Common myeloid progenitor, CD34-positive (primary cell): Measurements from ENCODE around the gene ZSCAN12.

Source experiments
- CTCF ChIA-PET: fragments of 350-600 bp; sonication (Branson Sonifier 250); formaldehyde crosslinking; loops from one replicate; lab custom pipeline; 2021; ENCODE audit warnings: antibody characterized with exemption; lab: Charles Lee
- POLR2A ChIA-PET: fragments of 350-600 bp; sonication (Branson Sonifier 250); formaldehyde crosslinking; loops from one replicate; lab custom pipeline; 2021; ENCODE audit warnings: antibody characterized with exemption; lab: Charles Lee
- DNase-seq, 3 donors: peaks; one replicate each; pipeline versions ENCODE4 v3.0.0 to v3.0.0-alpha.2; 2013
- H3K27ac ChIP-seq, 2 experiments: 1 replicate in 1 of 2; 2 replicates in 1 of 2; pipeline ENCODE4 v1.7.0; 2013; ENCODE audit warnings: inconsistent platforms in 2 of 2, low read length in 2 of 2, mild to moderate bottlenecking in 2 of 2, low read depth in 1 of 2, moderate library complexity in 1 of 2; ENCODE audit not compliant: severe bottlenecking in 2 of 2, insufficient read depth in 1 of 2, poor library complexity in 1 of 2
- H3K27me3 ChIP-seq, 5 experiments: replicated peaks in 2 of 5; 1 replicate in 3 of 5; 2 replicates in 2 of 5; pipeline versions ENCODE4 v1.6.1 to v1.7.0; 2013; ENCODE audit warnings: low read length in 4 of 5, mild to moderate bottlenecking in 2 of 5, moderate library complexity in 2 of 5, inconsistent platforms in 1 of 5; ENCODE audit not compliant: insufficient read depth in 5 of 5, control insufficient read depth in 4 of 5
- H3K36me3 ChIP-seq, 4 experiments: 1 replicate in 2 of 4; 2 replicates in 2 of 4; pipeline versions ENCODE4 v1.6.1 to v1.7.0; 2013; ENCODE audit warnings: low read length in 3 of 4, control low read depth in 1 of 4, mild to moderate bottlenecking in 1 of 4; ENCODE audit not compliant: control insufficient read depth in 4 of 4, insufficient read depth in 4 of 4
- H3K4me1 ChIP-seq, 4 experiments: 1 replicate in 3 of 4; 2 replicates in 1 of 4; pipeline versions ENCODE4 v1.6.1 to v1.7.1; 2013; ENCODE audit warnings: low read length in 3 of 4, mild to moderate bottlenecking in 3 of 4, control low read depth in 1 of 4, inconsistent platforms in 1 of 4, moderate library complexity in 1 of 4; ENCODE audit not compliant: control insufficient read depth in 4 of 4, insufficient read depth in 4 of 4; ENCODE audit errors: control extremely low read depth in 1 of 4
- H3K4me3 ChIP-seq, 7 experiments: 1 replicate in 4 of 7; 2 replicates in 3 of 7; pipeline versions ENCODE4 v1.5.1 to v1.7.0; 2013; ENCODE audit warnings: mild to moderate bottlenecking in 7 of 7, low read length in 6 of 7, moderate library complexity in 6 of 7, inconsistent platforms in 2 of 7, low read depth in 2 of 7, control low read depth in 1 of 7; ENCODE audit not compliant: insufficient read depth in 4 of 7, control insufficient read depth in 1 of 7; ENCODE audit errors: extremely low read depth in 1 of 7
- H3K9me3 ChIP-seq, 5 experiments: 1 replicate in 4 of 5; 2 replicates in 1 of 5; pipeline versions ENCODE4 v1.6.1 to v1.7.1; 2013; ENCODE audit warnings: low read length in 4 of 5, mild to moderate bottlenecking in 2 of 5, inconsistent platforms in 1 of 5, low read depth in 1 of 5, moderate library complexity in 1 of 5; ENCODE audit not compliant: control insufficient read depth in 4 of 5, insufficient read depth in 2 of 5; ENCODE audit errors: control extremely low read depth in 1 of 5
- WGBS: methylation state at CpG from one replicate; pipeline ENCODE4 v1.1.5; 2013; ENCODE audit not compliant: insufficient coverage; 5-methylcytosine and 5-hydroxymethylcytosine counted together

The ZSCAN12 gene

DNA sequence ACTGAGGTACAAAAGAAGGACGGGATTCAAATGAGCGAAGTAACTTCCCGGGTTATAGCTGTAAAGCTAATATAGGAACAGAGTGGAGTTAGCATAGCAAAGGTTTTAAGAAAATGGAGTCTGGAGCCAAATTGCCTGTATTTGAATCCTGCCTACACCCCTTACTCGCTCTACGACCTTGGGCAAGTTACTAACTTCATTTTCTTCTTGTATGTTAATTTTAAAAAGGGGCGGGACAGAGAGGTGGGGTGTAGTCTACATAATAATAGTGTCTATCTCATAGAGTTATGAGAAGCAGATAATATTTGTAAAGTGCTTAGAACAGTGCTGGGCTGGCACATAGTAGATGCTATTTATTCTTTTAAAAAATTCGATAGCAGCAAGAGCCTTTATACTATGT is 43.0 kb upstream of the ZSCAN12 start:
- peaks cover 0 to 15% (median 8%) of the 10 kb centered on the region in 4 experiments for H3K4me1 ChIP-seq
- peak overlapping the region in 6 of 7 experiments; percentile 67 to 92 (median 76) for H3K4me3 ChIP-seq
- WGBS: 14% methylated on average over 1 of the region's 7 CpGs
- CTCF ChIA-PET: interaction anchor here (1.5 kb wide), 1 partner anchor 61 kb away, joined by 3 read pairs; no protein-coding TSS in a partner anchor
- no peak overlapping the region for H3K27ac ChIP-seq
- POLR2A ChIA-PET: no interaction called here
- H3K9me3 ChIP-seq: peaks cover 0 to 16% (median 2%) of the 10 kb centered on the region in 5 experiments
- H3K27me3 ChIP-seq: peaks cover 10 to 29% (median 12%) of the 10 kb centered on the region in 5 experiments
- H3K36me3 ChIP-seq: no peaks in the 10 kb centered on the region
- DNase-seq: peak in 1 of 3 donors; percentile 21

DNA sequence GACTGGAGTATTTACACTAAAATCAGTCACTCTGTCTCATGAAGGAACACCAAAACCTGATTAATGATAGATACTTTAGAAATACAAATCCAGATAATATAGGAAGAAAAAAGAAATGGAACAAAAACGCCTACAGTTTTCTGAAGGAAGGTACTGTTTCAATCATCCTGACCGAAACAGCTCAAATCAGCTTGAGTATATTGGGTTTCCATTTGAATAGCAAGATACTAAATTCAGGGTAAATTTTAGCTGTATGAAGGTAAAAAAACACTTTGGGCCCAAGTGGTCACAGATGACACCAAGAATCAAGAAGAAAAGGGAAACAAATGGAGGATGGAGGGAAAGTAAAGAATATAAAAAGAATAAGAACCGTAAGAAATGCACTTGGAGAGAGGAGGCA is 36.9 kb upstream of the ZSCAN12 start:
- CTCF ChIA-PET: no interaction called here
- H3K4me1 ChIP-seq: no peaks in the 10 kb centered on the region
- 93% methylated on average over 3 of the region's 3 CpGs for WGBS
- no peak for DNase-seq
- no peak overlapping the region for H3K27ac ChIP-seq
- peaks cover 0 to 2% (median 0%) of the 10 kb centered on the region in 4 experiments for H3K36me3 ChIP-seq
- H3K4me3 ChIP-seq: no peak overlapping the region
- H3K27me3 ChIP-seq: no peaks in the 10 kb centered on the region
- POLR2A ChIA-PET: no interaction called here
- H3K9me3 ChIP-seq: no peaks in the 10 kb centered on the region

DNA sequence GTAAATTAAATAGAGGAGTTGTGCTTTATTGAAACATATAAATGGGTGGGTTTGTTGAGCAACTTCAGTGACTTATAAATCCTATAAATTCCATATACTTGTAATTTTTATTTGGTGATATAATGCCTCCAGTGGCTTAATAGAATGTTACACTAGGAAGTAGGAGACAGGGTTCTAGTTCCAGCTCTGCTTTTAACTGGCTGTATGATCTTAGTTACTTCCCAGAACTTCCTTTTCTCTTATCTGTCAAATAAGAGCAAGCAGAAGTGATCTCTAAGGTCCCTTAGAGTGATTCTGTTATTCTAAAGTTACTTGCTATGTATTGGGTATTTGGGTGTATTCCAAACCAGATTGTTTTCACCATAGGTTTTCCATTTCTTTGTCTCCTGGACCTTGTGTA is 33.6 kb upstream of the ZSCAN12 start:
- POLR2A ChIA-PET: no interaction called here
- Histone ChIP-seq H3K27ac (no peak overlapping the region), H3K4me3 (no peak overlapping the region), H3K9me3 (no peaks in the 10 kb centered on the region), H3K27me3 (no peaks in the 10 kb centered on the region), H3K36me3 (peaks cover 0 to 2% (median 0%) of the 10 kb centered on the region in 4 experiments), H3K4me1 (no peaks in the 10 kb centered on the region)
- peak in 2 of 3 donors; percentile 24 to 41 for DNase-seq
- CTCF ChIA-PET: interaction anchor here (1.2 kb wide), 1 partner anchor 10 kb away, joined by 3 read pairs; no protein-coding TSS in a partner anchor

DNA sequence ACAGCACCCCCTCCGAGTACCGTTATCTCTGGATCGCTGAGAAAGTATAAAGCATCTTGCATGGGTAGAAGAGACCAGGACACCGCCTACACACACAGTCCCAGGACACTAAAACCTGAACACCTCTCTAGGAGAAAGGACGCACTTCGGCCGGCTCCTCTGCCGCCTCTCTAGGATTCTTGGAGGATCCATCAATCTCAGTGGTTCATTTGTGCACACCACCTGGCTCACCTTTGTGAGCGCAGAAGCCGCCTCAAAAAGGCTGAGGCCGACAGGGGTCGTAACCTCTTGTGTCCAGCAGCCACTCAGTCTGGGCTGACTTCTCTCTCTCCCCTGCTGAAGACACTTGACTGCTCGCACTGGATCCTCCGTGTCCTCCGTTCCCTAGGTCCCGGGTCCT is 30.2 kb upstream of the ZSCAN12 start:
- H3K27me3 ChIP-seq: no peaks in the 10 kb centered on the region
- H3K27ac ChIP-seq: no peak overlapping the region
- no peak for DNase-seq
- peaks cover 0 to 14% (median under 1%) of the 10 kb centered on the region in 4 experiments for H3K36me3 ChIP-seq
- WGBS: 95% methylated on average over 10 of the region's 16 CpGs
- H3K4me1 ChIP-seq: no peaks in the 10 kb centered on the region
- POLR2A ChIA-PET: no interaction called here
- peaks cover 0 to 12% (median 0%) of the 10 kb centered on the region in 5 experiments for H3K9me3 ChIP-seq
- no peak overlapping the region for H3K4me3 ChIP-seq
- CTCF ChIA-PET: no interaction called here

DNA sequence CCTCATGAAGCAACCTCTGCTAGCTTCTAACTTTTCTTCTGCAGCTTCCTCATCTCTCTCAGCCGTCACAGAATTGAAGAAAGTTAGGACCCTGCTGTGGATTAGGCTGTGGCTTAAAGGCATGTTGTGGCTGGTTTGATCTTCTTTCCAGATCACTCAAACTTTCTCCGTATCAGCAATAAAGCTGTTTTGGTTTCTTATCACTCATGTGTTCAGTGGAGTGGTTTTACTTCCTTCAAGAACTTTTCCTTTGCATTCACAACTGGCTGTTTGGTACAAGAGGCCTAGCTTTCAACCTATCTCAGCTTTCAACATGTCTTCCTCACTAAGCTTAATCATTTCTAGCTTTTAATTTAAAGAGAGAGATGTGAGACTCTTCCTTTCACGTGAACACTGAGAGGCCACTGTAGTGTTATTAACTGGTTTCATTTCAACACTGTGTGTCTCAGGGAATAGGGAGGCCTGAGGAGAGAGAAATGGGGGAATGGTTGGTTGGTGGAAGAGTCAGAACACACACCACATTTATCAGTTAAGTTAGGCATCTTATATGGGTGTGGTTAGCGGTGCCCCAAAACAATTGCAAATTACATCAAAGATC is 26.5 kb upstream of the ZSCAN12 start:
- DNase-seq: no peak
- Histone ChIP-seq H3K27me3 (no peaks in the 10 kb centered on the region), H3K27ac (no peak overlapping the region), H3K4me3 (no peak overlapping the region), H3K9me3 (peaks cover 0 to 13% (median 0%) of the 10 kb centered on the region in 5 experiments), H3K36me3 (peaks cover 0 to 18% (median 2%) of the 10 kb centered on the region in 4 experiments), H3K4me1 (no peaks in the 10 kb centered on the region)
- POLR2A ChIA-PET: no interaction called here
- CTCF ChIA-PET: no interaction called here
- WGBS: no CpG with 5 or more reads among the region's 4 CpGs

DNA sequence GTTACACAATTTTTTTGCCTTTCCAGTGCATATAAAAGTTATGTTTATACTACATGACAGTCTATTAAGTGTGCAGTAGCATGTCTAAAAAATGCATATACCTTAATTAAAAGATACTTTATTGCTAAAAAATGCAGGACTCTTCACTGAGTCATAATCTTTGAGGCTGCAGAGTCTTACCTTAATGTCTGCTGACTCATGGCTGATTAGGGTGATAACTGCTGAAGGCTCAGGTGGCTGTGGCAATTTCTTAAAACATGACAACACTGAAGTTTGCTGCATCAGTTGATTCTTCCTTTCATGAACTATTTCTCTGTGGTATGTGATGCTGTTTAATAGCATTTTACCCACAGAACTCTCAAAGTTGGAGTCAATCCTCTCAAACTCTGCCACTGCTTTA is 24.6 kb upstream of the ZSCAN12 start:
- CTCF ChIA-PET: interaction anchor here (1.3 kb wide), 1 partner anchor 8 kb away, joined by 3 read pairs; no protein-coding TSS in a partner anchor
- H3K27me3 ChIP-seq: no peaks in the 10 kb centered on the region
- peaks cover 0 to 18% (median 2%) of the 10 kb centered on the region in 4 experiments for H3K36me3 ChIP-seq
- H3K27ac ChIP-seq: no peak overlapping the region
- DNase-seq: no peak
- H3K4me3 ChIP-seq: no peak overlapping the region
- H3K9me3 ChIP-seq: peaks cover 0 to 13% (median 0%) of the 10 kb centered on the region in 5 experiments
- POLR2A ChIA-PET: no interaction called here
- H3K4me1 ChIP-seq: no peaks in the 10 kb centered on the region

DNA sequence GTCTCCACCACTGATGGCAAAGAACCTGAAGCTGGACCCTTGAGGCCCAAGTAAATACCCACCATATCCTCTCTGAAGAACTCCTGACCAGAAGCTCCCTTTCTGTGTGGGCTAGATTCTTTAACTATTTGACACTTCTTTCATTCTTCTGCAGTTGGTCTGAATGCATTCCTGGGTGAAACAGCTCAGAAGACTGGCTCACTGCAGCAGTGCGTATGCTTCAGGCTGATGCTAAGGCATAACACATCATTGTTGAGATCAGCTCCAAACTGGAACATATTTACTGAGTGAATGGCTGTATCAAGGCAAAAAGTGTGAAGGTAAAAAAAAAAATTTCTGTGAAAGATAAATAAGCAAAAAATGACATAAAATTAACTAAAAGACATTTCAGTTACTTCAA is 24.0 kb upstream of the ZSCAN12 start:
- POLR2A ChIA-PET: no interaction called here
- Histone ChIP-seq H3K4me3 (no peak overlapping the region), H3K36me3 (peaks cover 0 to 18% (median 2%) of the 10 kb centered on the region in 4 experiments), H3K4me1 (no peaks in the 10 kb centered on the region), H3K9me3 (peaks cover 0 to 13% (median 0%) of the 10 kb centered on the region in 5 experiments), H3K27ac (no peak overlapping the region), H3K27me3 (no peaks in the 10 kb centered on the region)
- DNase-seq: no peak
- 100% methylated on average over 1 of the region's 1 CpG for WGBS
- CTCF ChIA-PET: interaction anchor here (0.6 to 1.3 kb wide), 2 partner anchors 9 to 31 kb away, joined by 3 read pairs; no protein-coding TSS in a partner anchor
